HG02678 (cell line): ENCODE measurements around the gene CIT.

Source experiments
- ATAC-seq: cut with Tn5 transposase; IDR thresholded peaks from one replicate; pipeline ENCODE4 v1.9.1; 2021; ENCODE audit warnings: mild to moderate bottlenecking, moderate library complexity; ENCODE audit not compliant: unreplicated experiment

The CIT gene

DNA sequence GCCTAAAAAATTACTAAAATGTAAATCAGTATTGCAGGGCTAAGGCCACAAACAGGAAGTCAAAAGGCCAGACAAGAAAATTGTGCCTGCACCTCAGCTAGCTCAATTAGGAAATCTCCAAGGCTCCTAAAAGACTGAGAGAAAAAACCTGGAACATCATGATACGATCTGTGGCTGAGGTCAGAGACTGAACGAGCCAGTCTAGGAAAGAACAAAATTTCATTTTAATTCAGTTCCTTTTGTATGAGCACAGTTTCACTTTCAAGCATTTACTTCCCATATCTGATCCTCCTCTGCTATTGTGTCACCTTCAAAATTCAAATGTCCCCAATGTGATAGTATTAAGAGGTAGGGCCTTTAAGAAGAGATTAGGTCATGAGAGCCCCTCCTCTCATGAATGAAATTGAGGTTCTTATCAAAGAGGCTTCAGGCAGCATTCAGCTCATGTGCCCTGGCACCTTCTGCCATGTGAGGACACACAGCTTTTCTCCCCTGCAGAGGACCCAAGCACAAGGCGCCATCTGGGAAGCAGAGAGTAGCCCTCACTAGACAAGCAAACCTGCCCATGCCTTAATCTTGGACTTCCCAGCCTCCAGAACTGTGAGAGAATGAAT is 194.4 kb downstream of the CIT start:
- no peak for ATAC-seq

DNA sequence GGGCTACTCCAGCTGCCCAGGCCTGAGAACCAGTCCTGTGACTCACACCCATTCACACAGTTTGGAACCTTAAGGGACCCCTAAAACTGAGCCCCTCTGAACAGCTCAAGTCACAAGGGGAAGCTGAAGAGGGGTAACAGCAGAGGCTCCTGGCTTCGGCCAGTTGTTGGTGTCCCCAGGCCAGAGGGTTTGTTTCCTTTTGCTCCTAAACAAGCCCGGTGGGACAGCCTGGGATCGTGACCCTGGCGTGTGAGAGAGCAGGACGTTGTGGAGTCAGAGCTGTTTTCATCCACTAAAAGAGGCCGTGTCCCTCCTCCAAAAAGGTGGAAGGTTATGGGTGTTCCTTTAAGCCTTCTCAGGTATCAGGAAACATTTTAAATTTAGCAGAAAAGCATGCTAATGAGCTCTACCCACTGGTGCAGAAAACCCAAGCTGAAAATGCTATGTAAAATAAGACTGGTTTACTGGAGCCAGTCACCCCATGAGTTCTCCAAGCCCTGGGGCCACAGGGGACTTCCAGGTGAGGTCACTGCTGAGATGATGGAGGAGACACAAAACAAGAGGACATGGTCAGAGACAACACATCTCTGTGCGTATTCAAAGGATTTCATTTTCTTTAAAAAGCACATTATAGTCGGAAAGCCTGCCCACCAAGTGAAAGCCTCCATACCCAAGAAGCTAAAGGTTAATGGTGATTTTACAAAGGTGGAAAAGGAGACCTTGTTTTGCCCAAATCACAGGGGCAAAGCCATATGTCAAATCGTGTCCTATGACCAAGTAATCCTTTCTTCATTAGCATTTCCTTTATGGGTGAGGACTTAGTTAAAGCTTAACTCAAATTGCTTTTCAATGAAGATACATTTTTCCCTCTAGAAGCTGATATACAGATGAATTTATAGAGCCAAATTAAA is 195.1 kb downstream of the CIT start:
- peak; percentile 53 for ATAC-seq

DNA sequence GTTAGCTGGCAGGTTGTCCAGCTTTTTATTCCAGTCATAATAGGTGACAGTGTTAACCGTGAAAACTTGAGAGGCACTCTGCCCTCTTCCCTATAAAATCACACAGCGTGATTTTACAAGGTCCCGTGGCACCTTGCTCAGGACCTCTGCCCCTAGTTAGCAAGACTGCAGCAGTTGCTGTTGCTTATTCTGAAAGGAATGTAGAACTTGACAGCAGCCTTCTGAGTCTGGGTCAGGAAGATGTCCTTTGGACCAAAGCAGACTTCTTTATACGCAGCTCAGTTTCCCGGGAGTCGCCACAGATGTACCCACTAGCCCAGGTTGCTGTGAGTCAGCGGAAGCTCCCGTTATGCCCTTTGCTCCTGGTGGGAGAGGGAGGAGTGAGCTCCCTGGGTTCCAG is 196.0 kb downstream of the CIT start:
- ATAC-seq, result no peak

DNA sequence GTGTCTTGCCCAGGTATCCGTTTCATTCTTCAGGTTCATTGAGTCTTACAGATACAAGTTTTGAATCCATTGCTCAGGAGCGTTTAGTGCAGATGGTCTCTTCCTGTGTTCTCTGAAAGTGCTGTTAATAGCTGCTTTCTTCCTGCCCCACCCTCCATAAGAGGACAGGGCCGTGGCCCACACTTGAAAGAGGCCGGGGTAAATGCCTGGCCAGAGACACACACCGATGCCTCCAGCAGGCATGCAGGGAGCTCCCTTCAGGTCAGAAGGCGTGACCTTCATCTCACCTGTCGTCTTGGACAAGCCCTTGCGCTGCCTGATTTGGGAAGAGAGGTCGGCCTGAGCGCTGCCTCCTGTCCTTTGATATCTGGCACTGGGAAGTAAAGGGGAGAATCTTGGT is 197.6 kb downstream of the CIT start:
- no peak for ATAC-seq

DNA sequence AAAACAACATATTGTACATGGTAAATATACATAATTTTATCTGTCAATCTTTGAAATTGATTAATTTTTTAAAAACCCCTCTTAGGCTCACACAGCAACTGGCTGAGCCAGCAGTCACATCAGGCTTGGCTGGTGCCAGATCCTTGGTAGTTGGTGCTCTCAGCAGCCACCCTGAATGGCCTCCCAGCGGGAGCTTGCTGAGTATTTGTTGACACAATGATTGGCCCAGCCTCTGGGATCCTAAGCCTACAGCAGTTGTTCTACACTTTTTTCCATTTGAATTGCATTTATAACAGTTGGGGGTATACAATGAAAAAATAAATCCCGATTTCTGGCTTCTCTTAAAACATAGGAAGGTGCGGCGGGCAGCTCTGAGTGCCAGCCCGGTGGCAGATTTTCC is 198.0 kb downstream of the CIT start:
- no peak for ATAC-seq

DNA sequence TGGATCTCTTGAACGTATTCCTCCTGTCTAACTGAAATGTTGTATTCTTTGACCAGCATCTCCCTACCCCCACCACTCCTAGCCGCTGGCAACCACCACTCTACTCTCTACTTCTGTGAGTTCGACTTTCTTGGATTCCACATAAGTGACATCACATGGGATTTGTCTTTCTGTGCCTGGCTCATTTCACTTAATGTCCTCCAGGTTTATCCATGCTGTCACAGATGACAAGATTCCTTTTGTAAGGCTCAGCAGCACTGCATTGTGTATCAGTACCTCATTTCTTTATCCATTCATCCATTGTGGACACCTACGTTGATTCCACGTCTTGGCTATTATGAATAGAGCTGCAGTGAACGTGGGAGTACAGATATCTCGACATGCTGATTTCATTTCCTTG is 198.7 kb downstream of the CIT start:
- ATAC-seq, result no peak

DNA sequence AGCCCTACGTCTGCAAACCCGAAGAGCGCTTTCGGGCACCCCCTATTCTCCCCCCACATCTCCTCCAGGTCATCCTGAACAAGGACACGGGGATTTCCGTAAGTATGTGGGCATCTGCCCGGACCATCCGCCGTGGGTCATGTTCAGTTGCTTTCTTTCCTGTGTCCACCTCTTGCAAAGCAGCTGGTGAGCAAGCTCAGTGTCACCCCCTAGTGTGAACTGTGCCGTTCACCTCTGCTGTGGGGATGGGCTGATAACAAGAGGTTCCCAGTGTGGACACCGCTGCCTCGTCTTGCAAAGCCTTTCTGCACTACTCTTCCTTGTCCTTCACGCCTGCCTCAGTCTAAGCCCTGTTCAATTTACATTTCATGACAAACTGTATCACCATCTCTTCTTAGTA is 200.5 kb downstream of the CIT start:
- no peak for ATAC-seq

DNA sequence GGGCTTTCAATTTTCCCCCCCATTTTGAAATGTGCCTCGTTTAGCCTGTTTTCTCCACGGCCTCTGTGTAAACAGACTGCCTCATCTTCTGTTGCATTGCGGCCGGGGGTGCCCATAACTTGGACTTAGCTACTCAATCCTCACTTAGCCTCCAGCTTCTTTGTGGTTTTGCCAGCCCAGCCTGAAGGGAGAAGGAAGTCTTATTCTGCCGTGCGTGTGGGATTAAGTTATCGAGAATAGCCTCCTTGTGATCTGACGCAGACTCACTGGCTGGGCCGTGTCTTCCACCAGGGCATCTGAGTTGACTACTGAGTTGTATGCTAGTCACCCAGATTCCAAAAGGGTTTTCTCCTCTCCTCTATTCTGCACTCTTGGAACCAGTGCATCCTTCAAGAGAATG is 201.1 kb downstream of the CIT start:
- ATAC-seq, result no peak

DNA sequence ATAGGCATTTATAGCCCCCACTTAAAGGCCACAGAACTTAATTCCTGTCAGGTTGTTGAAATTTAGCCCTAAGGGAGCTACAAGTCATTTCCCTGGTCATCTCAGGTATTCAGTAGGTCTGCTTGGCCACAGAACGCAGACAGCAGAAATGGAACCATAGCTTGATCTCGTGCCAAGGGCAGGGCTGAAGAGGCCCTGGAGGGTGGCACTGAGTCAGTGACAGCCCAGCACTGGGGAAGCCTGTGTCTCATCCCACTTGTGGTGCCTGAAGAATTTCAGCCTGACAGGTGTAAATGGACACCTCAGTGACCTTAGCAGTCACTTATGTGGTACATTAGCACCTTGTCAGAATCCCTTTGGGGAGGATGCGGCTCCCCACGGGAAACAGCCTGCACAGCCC is 202.6 kb downstream of the CIT start:
- no peak for ATAC-seq

DNA sequence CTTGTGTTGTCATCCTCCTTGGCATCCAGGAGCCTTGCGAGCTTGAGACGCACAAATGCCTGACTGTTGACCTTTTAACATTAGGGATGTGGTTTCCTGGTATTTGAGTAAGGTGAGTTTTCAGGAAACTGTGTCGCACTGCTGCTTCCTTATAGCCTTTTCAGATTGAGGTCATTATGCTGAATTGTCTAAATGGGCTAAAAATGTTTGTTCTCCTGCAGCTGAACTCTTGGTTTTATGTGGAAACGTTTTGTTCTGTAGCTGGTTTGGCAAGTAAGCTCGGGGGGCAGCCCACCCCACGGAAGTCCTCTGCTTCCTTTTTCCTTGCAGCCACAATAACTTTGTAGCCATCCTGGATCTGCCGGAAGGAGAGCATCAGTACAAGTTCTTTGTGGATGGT is 203.5 kb downstream of the CIT start:
- ATAC-seq, result no peak

DNA sequence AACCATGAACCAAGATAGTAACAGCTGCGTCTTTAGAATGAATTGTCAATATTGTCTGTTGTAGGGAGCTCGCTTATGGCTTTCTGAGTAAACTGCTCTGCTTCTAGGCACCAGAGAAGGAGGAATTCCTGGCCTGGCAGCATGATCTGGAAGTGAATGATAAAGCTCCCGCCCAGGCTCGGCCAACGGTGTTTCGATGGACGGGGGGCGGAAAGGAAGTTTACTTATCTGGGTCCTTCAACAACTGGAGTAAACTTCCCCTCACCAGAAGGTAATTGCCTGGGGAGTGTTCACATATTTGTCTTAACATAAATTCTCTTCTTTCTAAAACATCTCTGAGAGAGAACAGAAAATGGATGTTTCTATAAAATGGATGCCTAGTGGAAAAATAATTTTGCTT is 204.9 kb downstream of the CIT start:
- ATAC-seq, result no peak

DNA sequence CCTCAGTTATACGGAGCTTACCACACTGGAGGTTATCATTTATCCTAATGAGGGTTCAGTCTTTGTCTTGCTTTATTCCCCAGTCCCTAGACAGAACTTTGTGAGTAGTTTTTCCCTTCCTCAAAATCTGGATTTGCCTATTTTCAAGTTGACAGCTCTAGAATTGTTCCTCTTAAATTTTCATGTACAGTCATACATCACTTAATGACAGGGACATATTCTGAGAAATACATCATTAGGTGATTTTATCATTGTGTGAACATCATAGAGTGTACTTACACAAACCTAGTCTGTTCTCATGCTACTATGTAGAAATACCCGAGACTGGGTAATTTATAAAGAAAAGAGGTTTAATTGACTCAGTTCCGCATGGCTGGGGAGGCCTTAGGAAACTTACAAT is 206.1 kb downstream of the CIT start:
- ATAC-seq, result no peak

DNA sequence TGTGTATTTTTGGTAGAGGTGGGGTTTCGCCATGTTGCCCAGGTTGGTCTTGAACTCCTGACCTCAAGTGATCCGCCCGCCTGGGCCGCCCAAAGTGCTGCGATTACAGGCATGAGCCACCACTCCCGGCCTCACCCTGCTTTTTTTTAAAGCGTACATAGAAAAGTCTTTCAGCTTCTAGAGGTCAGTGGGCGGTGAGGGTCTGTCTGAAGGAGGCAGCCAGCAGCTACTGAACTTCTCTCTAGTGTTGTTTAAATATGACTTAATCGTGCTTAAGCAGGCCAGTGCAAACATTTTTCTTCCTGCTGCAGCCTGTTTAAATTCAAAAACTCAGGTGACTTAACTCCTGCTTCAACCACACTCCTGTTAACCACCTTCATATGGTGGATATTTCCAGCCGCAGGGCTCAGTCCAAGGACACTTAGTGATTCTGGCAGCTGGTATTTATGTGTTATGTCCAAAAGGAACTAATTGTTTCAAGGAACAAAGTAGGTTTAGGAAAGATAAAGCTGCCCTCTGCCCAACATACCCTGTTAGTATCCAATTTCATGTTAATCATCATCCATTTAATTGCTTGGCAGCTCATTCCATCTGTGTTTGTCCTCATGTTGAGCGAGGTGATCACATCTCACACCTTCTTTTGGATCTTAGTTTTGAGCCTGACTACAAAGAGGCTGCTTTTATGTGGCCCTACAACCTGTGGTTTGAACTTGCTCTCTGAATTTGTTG is 207.2 kb downstream of the CIT start:
- ATAC-seq, result no peak

DNA sequence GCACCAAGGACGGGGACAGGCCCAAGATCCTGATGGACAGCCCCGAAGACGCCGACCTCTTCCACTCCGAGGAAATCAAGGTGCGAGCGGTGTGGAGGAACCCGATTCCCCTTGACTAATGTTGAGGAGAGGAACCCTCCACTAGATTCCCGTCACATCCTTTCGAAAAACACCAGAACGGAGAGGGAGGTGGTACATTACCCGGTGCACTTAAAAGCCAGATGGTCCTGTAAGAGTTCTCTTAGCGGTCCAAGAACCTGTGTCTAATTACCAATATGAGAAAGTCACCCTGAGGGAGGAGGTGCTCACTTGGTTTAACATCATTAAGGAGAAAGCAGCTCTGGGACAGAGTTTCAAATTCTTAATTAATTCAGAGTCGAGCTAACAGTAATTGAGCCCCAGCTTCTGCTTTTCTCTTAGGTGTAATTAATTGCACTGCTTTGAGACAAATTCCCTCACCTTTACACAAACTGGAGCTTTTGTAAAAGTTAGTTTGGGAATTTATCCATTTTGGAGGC is 208.7 kb downstream of the CIT start:
- no peak for ATAC-seq

DNA sequence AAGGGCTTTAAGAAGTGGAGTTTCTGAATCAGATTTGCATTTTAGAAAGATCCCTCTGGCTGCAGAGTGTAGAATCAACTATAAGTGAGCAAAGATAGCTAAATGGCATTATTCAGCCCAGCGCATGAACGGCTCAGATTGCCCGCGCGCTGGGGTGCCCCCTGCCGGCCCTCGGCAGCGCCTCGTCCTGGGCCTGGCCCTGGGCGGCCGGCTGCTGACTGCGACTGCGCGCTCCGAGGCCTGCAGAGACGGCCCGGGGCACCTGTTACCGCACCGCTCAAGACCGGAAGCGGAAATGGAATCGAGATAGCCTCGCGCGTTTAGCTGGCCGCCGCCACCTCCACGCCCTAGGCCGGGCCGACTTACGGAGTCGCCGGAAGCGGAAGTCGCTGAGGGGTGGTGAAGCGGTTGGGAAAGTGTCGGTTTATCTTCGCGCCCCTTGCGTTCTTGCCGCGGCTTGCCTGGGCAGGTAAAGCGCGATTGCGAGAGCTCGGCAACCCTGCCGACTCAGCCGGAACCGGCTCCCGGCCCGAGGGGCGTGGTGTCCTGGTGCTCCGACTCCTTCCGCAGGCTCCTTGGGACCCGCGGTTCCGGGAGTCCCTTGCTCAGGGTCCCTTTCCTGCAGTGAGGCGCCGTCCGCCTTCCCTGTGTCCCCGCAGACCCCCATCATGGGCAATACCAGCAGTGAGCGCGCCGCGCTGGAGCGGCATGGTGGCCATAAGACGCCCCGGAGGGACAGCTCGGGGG is 209.4 kb downstream of the CIT start, which contains the start of gene PRKAB1:
PRKAB1 (plus strand) TSS at position 557 of the 747 bp plus-strand sequence; CDS start at position 669, 112 bp downstream.
- ATAC-seq, result peak; percentile 91

DNA sequence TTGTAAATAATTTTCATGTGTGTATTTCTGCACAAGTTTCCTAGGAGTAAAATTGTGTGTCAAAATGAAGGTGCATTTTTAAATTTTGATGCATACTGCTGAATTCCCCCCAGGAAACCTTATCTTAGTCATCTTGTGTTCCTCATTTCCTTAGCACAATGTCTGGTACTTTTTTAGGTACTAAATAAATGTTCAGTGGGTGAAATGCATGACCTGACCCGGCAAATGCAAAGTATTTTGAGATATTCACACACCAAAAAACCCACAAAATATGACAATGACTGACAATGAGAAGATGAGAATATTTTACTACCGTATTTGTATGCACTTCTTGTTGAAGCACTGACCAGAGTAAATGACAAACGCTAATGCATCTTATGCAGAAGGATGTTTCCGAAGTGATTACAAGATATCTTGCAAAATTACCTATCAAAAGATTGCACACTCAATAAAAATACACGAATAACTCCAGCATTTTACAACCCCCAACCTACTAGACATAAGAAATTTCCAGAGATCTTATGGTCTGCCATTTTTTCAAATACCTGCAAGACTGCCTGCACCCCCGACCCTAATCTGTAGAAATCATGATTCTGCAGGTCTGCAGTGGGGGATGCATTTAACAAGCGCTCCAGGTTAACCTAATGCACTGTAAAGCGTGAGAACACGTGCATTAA is 210.1 kb downstream of the CIT start:
- peak; percentile 9 for ATAC-seq

DNA sequence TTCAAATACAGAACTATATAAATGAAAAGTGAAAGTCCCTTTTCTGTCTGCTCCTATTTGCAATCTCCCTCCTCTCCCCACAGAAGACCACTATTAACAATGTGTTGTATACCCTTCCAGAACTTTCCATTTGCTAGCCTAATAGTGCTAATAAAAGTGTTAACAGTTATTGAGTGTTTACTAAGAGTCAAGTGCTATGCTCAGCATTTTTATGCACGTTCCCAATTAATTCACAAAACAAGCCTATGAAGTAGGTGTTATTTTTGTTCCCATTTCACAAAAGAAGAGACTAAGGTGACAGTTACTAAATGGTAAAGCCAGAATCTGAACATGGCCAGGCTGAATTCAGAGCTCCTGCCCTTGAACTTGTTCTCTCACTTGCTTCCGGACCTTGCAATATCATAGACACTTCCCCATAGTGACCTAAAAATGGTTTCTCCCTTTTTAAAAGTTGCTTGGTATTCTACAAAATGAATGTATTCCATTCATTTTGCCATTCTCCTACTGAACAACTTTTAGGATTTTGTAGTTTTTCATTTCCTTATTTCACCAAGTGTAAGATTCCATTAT is 210.8 kb downstream of the CIT start:
- no peak for ATAC-seq

DNA sequence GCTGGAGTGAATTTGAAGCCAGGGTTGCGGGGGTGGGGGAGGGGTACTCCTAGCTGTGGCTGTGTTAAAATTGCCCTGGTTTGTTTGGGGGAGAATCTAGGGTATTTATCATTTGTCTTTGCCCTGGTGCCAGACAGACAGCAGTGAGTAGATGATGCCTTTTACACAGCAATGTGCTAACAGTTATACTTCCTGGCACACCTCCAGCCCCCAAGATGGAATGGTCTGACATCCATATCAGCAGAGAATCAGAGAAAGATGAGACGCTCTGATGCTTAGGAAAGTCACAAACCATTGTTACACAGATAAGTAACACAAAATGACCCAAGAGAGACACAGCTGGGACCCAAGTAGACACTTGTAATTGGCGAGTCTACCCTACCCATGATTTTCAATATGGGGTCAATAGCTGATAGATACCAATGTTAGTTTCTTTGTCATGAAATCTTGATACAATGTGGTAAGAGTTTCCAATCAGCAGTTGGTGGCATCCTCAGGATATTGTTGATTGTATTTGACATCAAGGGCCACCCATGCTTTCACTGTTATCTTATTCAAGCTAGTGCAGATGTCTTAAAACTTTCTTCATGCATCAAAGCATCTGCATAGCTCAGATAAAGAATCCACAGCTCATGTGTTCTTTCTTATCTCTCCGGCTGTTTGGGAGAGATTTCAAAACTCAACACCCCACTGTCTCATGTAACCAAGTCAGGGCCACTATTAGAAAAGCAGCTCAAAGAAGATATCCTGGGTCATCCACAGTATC is 211.8 kb downstream of the CIT start:
- no peak for ATAC-seq

DNA sequence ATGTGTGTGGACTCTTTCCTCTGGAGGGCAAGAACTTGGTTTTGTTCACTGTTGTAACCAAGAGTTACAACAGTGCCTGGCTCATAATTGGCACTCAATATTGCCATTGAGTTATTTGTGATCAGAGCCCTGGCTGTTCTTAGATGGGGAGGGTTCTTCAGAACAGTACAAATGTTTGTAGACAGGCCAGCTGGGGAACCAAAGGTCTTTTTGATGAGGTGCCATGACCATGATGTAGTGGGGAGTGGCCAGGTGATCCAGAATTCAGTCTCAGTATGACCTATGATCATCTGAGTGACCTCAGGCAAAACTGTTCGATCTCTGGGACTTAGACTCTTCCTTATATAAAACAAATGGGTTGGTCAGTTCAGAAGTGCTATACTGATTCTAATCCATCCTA is 212.5 kb downstream of the CIT start:
- ATAC-seq, result no peak
